HG02973 (cell line): ENCODE results near the gene RARS1.

ENCODE experiments used
- ATAC-seq: cut with Tn5 transposase; IDR thresholded peaks from one replicate; pipeline ENCODE4 v1.9.1; 2021; ENCODE audit warnings: moderate library complexity; ENCODE audit not compliant: unreplicated experiment

Gene RARS1

DNA sequence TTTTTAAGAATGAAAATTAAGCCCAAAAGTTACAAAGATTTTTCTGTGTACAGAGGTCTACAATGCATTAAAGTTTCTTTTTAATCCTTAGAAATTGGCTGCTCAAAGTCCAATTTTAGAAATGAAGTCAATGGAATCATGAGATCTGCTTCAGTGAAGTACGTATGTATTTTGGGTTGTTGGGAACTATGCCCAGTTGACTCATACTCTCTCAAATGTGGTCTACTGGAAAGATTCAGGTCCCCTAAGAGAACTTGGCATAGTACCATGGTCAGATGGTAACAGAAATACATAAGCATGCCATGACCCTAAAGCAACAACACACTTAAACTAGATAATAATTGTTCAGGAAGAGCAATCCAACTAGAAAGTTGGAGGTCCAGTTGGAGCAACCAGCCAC, 65.9 kb downstream of the RARS1 start:
- ATAC-seq, result no peak

GRCh38 chr5:168553377-168554130, 67.3 kb downstream of the RARS1 start:
- peak; percentile 58 for ATAC-seq

GRCh38 chr5:168557389-168557788, 71.1 kb downstream of the RARS1 start:
- ATAC-seq, result no peak

GRCh38 chr5:168562279-168562678, 76.0 kb downstream of the RARS1 start:
- ATAC-seq, result no peak

GRCh38 chr5:168563959-168564358, 77.7 kb downstream of the RARS1 start:
- no peak for ATAC-seq

DNA sequence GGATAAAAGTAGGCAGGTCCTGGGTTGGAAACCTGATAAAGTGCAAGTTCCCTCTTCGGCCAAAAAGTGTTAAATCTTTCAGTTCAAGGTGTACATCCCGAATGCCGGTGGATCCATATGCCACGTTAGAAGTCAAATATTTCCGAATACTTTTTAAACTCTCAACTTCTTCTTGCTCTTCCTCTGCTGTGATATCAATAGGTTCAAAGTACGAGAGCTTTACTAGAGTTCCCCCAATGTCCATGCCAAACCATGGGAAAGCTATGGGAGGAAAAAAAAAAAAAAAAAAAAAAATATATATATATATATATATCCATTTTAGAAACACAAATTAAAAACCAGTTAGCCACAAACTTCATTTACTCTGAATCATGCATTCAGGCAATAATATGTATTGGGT, 82.5 kb downstream of the RARS1 start:
- no peak for ATAC-seq
